ENCODE data around the gene SAMD3.
"Not testable (repeated sequence)": the region's sequence is repeated elsewhere in the genome, so short reads cannot be mapped to it uniquely, and the experiment has no call there.

SAMD3 gene

DNA sequence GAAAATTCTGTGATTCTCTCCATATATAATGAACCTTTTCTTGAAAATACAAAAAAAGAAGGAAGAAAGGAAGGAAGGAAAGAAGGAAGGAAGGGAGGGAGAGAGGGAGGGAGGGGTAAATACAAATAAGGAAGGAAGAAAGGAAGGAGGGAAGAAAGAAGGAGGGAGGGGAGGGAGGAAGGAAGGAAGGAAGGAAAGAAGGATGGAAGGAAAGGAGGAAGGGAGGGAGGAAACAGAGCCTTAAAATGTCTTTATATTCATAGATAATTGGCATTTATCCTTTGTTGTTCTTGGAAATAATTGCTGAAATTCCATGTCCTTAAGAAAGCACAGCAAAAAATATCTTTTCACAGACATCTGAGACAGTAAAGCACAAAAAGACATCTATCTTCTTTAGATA is 40.3 kb downstream of the SAMD3 start:
- DNase-seq (ENCODE audit: insufficient read length, low spot score) (no peak), FAIRE-seq (no peak)

DNA sequence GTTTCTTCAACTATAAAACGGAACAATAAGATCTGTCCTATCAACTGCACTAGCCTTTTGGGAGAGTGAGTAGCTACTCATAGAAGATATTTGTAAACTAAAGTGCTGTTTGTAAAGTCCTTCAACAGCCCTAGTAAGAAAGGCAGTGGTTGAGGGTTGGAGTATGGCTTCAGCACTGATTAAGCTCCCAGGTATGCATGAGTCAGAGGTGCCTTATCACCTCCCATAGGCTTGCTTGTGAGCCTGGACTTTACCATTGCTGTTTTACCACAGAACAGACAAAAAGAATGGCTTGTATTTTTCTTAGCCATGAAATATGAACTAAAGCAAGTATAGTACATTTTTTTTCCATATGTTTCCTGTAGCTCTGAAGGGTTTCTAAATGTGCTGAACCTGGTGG is 44.1 kb downstream of the SAMD3 start:
- peak; percentile 16 for FAIRE-seq
- peak; percentile 61 for DNase-seq (ENCODE audit: insufficient read length, low spot score)

DNA sequence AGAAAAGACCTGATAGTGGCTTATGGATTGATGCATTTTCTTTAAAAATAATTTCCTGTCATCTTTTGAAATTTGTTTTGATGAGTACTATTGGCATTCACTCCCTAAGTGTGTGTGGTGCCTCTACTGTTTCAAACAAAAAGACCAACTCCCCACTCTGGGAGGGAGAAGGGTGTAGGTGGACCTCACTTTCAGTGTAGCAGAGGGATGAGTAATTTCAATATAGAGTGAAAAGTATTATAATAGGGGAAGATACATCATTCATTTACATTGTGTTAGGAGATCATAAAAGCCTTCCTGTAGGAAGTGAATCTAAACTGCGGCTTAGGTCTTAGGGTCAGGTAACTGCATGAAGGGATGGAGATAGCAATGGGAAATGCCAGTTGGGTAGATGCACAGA is 46.4 kb downstream of the SAMD3 start:
- FAIRE-seq = no peak
- DNase-seq (ENCODE audit: insufficient read length, low spot score) = no peak

DNA sequence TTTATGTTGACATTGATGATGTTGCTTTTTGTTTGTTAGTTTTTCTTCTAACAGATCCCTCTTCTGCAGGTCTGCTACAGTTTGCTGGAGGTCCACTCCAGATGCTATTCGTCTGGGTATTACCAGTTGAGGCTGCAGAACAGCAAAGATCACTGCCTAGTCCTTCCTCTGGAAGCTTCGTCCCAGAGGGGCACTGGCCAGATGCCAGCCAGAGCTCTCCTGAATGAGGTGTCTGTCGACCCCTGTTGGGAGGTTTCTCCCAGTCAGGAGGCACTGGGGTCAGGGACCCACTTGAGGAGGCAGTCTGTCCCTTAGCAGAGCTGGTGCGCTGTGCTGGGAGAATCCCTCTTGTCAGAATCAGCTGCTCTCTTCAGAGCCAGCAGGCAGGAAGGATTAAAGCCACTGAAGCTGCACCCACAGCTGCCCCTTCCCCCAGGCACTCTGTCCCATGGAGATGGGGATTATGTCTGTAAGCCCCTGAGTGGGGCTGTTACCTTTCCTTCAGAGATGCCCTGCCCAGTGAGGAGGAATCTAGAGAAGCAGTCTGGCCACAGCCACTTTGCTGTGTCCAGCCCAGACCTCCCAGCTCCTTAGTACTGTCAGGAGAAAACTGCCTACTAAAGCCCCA is 49.3 kb downstream of the SAMD3 start:
- not testable (repeated sequence) for FAIRE-seq; DNase-seq (ENCODE audit: insufficient read length, low spot score)

DNA sequence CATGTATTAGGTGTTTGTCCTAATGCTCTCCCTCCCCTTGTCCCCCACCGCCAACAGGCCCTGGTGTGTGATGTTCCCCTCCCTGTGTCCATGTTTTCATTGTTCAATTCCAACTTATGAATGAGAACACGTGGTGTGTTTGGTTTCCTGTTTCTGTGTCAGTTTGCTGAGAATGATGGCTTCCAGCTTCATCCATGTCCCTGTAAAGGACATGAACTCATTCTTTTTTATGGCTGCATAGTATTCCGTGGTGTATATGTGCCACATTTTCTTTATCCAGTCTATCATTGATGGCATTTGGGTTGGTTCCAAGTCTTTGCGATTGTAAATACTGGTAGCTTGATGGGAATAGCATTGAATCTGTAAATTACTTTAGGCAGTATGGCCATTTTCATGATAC is 52.6 kb downstream of the SAMD3 start:
- not testable (repeated sequence) for DNase-seq (ENCODE audit: insufficient read length, low spot score); FAIRE-seq

DNA sequence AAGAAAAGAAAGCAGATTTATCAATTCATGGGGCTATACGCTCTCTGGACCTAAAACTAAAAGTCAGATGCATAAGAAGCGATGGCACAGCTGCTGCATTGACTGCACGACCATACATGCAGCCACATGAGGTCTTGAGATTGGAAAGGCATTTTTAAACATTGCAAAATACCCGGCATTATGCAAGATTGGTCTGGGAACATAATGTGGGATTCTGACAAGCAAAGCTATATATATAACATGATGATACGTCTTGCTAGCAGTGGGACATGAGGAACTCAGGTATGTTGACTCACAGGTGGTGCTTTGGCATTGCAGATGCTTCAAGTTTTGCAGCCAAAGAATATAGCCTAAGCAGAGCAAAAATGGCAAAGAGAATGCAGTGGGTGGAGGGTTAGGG is 55.1 kb downstream of the SAMD3 start:
- FAIRE-seq (no peak), DNase-seq (ENCODE audit: insufficient read length, low spot score) (no peak)

DNA sequence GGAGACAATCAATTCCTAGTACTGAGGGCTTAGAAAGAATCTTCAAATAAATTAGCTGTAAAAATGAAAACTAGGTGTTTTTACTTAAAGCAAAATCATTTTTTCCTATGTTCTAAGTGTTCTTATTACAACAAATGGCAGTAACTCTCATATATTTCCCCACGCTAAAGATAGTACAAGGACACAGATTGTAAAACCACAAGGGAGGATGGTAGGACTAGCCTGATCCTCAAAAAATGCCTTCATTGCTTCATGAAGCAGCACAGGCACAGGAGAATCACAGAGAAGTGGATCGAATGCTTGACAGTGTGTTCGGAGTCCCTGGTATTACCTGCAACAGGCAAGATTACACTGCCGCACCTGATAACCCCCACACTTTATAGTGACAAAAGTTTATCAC is 58.5 kb downstream of the SAMD3 start:
- DNase-seq (ENCODE audit: insufficient read length, low spot score) (no peak), FAIRE-seq (no peak)

DNA sequence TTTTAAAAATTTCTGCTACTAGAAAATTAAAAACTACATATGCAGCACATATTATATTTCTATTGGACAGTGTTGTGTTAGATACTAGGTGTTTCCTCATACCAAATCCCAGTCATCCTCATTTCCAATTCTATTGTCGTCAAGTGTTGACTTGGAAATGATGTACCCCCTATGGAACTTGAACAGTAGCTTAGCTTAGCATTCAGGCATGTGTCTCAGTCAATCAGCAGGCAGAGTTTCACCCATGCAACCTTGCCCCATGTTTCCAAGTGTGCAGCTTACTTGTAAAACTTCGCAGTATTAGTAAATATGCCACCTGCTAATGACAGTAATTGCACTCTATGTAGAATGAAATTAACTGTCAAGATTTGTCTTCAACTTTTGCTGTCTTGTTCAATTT is 59.5 kb downstream of the SAMD3 start:
- no peak for FAIRE-seq

DNA sequence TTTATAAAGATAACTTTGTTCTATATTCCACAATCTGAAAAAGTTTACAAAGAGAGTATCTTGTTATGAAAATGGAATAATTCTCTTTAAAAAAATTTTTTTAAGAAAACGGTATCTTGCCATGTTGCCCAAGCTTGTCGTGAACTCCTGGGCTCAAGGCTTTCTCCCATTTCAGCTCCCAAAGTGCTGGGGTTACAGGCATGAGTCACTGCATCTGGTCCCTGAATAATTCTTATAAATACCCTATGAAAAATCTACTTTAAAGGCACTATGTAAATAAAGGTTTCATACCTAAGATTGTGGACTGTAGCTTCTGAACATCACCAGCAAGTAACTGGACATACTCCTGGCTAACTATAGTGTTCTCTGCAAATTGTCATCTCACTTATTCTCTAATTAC is 60.3 kb downstream of the SAMD3 start:
- no peak for FAIRE-seq
- DNase-seq (ENCODE audit: insufficient read length, low spot score) = no peak

More for the DNA sequence above, 59.5 kb downstream of the SAMD3 start:
- DNase-seq (ENCODE audit: insufficient read length, low spot score) = no peak

DNA sequence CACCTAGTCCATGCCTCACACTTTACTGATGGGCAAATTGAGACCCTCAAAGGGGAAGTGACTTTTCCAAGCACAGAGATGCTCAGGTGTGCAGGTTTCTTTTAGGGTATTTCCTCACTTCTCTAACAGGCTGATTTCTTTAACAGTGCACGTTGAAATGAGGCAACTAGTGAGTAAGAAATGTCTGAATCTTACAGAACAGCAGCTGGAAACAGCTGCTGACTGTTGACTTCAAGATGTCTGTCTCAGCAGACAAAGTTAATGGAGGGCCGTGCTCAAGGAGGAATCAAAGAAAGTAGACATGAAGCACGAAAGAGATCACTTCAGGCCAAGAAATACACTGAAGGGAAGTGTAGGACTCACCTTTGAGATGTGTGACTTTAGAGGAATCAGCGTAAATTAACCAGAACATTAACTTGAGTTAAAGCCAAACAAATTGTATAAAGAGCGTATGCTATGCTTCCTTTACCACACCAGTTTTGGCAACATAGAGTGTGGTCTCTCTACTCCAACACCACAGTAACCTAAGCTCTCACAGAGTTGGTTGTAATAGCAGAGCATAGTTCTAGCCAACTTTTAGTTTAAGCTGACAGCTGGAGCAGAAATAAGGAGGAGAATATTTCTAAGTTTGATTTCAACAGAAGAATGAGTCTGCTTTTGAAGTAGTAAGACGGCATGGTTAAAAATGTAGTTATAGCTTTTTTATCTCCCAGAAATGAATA is 60.9 kb downstream of the SAMD3 start:
- DNase-seq (ENCODE audit: insufficient read length, low spot score) (no peak), FAIRE-seq (peak; percentile 26)

DNA sequence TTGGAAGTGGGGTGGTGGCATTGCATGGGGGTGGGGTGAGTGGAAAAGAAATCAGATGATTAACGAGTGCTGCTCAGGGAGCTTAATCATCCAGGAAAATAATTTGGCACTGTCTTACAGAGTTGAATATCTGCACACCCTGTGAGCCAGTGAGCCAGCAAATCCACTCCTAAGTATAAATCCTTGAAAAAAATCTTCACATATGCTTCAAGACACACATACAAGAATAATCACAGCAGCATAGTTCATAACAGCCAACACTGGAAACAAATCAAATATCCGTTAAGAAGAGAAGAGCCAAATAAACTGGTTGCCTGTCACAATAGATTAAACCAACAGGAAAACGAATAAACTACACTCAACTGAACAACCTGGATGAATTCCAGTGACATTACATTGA is 62.8 kb downstream of the SAMD3 start:
- no peak for DNase-seq (ENCODE audit: insufficient read length, low spot score)

DNA sequence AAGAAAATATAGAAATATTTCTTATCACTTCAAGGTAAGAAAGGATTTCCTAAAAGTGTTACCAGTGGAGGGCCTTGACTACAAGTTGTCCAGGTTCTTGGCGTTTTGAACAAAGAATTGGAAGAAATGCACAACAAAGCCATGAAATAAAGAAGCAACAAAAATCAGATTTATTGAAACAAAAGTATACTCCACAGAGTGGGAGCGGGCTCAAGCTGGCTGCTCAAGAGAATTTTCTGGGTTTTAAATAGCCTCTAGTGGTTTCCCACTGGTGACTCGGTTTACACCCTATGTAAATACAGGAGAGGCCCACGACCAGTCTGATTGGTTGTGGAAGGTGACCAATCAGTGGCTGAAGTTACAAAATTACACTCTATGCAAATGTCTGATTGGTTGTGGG is 64.2 kb downstream of the SAMD3 start:
- FAIRE-seq (no peak), DNase-seq (ENCODE audit: insufficient read length, low spot score) (no peak)

More for the DNA sequence above, 62.8 kb downstream of the SAMD3 start:
- FAIRE-seq = no peak

DNA sequence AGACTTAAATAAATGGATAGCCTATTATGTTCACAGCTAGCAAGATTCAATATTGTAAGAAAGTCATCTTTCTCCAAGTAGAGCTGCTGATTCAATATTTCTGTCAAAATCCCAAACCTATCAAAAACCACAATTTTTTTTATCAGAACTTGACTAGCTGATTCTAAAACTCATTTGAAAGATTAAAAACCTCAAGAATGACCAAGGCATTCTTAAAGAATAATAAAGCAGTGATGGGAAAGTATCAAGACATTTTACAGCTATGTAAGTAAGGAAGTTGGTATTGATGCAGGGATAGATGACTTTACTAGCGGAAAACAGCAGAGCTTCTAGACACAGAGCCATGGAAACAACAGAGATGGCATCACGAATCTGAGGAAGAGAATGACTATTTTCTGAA is 64.7 kb downstream of the SAMD3 start:
- FAIRE-seq (no peak), DNase-seq (ENCODE audit: insufficient read length, low spot score) (no peak)

DNA sequence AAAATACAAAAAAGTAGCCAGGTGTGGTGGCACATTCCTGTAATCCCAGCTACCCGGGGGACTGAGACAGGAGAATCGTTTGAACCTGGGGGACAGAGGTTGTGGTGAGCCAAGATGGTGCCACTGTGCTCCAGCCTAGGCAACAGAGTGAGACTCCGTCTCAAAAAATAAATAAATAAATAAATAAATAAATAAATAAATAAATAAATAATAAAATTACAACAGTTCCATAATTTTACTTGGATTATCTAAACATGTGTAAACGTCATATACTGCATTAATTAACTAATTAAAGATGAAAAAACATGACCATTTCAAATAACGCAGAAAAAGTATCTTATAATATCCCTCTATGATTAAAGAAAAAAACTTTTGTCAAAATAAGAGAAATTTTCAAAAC is 65.8 kb downstream of the SAMD3 start:
- FAIRE-seq = no peak
- no peak for DNase-seq (ENCODE audit: insufficient read length, low spot score)

DNA sequence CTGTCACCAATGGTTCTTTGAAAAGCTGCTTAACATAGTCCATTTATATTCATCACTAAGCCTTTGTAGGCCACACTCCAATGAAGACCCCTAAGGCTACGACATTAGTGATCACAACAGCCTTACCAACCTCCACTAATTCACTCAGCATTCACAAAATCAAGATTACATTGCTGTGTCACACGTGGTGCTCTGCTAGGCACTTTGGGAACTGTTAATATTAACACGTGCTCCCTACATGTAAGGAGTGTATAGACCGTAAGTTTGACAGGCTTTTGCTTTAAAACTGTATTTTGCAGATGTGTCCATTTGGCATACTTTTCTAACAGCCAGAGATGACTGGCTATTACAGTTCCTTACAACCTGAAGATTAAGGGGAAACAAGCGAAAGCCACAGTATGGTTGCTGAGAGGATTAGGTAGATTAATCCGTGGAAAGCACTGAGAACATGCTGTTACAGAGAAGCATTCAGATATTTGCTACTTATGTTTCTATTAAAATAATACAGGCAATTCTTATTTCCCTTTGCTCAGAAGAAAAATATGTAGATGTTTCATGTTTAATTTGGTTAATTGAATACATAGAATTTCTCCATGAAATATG is 69.7 kb downstream of the SAMD3 start:
- FAIRE-seq = no peak
- no peak for DNase-seq (ENCODE audit: insufficient read length, low spot score)

DNA sequence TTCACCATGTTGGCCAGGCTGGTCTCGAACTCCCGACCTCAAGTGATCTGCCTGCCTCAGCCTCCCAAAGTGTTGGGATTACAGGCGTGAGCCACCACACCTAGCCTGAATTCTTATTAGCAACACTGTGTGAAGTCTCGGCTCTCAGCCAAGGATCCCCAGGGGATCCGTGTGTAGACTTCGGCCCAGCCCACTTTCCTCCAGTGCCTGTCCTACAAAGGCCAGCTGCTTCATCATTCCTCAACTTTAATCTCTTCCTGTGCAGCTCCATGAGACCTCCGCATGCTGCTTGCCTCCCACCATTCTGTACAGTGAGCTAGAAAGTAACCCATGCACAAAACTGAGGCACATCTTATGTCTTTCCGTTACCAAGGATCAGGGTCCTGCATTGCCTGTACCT is 71.8 kb downstream of the SAMD3 start:
- DNase-seq (ENCODE audit: insufficient read length, low spot score) (no peak), FAIRE-seq (no peak)

DNA sequence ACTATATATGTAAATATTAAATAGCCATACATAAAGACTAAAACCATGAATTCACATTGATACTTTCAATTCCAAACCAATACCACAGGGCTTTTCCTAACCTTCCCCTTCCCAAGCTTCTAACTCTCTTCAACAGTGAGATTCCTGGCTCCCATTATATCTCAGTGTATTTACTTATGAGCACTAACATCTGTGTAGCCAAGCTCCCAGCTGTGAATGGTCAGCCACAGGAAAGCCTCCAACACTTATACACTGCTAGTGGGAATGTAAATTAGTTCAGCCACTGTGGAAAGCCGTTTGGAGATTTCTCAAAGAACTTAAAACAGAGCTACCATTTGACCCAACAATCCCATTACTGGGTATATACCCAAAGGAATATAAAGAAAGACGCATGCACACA is 73.7 kb downstream of the SAMD3 start:
- not testable (repeated sequence) for DNase-seq (ENCODE audit: insufficient read length, low spot score); FAIRE-seq

DNA sequence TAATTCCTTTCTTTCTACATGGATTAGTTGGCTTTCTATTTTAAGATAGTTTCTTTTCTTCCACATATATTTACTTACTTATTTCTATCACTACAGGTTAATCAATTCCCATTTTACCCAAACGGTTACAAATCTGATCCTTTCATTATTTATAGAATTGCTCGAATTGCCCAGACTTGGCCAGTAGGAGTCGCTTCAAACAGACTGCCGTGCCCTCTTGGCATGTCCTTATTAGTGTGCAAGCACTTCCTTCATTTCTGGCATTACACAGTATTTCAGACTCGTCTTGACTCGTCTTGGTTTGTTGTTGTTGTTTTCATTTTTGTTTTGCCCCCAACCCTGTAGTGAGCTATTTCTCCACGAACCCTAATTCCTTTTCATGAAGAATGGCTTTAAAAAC is 74.6 kb downstream of the SAMD3 start:
- no peak for FAIRE-seq
- DNase-seq (ENCODE audit: insufficient read length, low spot score) = no peak

DNA sequence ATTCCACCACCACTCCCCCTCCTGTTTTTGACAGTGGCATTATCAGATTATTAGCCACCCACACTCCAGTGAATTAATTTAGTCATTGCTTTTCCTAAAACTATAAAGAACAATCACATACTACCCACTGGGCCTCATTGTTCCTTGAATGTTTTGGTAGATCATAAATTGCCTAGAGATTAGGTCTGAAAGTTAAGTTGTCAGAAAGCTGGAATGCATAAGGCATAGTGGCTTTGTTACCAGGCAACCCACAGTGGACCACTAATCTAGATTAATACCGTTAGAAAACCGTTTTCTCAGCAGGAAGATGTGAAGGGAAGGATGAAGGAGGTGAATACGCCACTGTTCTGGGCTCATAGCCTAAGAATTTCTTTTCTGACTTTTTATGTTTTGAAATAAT is 75.6 kb downstream of the SAMD3 start:
- no peak for DNase-seq (ENCODE audit: insufficient read length, low spot score)
- no peak for FAIRE-seq

DNA sequence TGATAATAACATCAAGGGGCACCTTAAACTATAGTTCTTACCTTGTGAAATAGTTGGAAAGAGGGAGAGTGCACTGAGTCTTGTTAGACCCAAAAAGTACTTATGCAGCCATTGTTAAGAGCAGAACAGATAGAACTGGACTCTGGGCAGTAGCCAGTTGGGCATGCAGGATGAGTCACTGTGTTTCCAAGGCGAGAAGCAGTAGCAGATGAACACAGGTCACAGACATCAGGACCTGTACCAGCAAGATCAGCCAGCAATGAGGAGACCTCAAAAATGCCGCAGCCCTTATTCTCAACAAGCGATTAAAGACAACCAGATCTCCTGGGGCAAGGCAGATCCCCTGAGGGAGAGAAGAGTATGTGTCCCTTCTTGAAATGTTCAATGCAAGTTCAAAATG is 79.0 kb downstream of the SAMD3 start:
- DNase-seq (ENCODE audit: insufficient read length, low spot score) (no peak), FAIRE-seq (no peak)

DNA sequence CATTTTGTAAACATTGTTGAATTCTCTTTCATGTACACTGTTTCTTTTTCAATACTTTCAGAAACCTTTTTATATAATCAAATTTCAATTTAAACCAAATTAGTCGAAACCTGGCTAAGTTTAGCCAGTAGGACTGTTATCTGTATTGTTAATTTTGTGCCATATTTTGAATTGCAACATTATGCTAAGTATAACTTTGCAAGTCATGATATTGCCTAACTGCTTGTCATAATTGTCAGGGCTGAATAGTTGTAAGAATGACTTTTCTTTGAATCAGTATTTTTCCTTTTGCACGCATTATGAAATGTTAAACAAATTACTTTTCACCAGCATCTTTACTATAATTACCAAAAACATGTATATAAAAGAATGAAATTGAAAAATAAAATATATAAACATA is 82.7 kb downstream of the SAMD3 start:
- DNase-seq (ENCODE audit: insufficient read length, low spot score) (no peak), FAIRE-seq (no peak)

DNA sequence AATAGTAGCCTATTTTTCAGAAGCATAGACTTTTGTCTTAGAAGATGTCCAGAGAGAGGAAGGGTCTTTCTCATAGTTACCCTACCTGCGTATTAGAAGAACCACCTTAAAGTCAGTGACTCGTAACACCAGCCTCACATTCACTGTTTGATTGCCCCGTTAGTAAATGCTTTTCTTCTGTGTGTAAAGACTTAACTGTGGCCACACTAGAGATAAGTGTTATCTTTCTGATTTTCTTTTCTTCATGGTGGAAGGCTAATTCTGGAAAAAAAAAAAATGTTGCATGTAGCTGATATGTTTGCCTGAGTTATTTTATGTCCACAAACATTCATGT is 83.9 kb downstream of the SAMD3 start:
- FAIRE-seq (no peak), DNase-seq (ENCODE audit: insufficient read length, low spot score) (no peak)

All from HTR-8/SVneo (cell line).